H9 (cell line): ENCODE data around the gene AIF1. TPM values are rescaled to one million over a fixed set of nuclear protein-coding genes. Genes with fewer than 3 reads are reported as not detected.

Source experiments
- DNase-seq: peaks from one replicate; pipeline ENCODE4 v3.0.0-alpha.2; 2017
- H2AFZ ChIP-seq: one replicate; pipeline ENCODE4 v1.6.1; 2013; ENCODE audit warnings: mild to moderate bottlenecking, low read length, control low read depth, moderate library complexity
- H2AK5ac ChIP-seq: 2 replicates; pipeline ENCODE4 v1.6.1; 2013; ENCODE audit warnings: low read length, control low read depth, mixed read lengths; ENCODE audit not compliant: insufficient read length
- H2BK120ac ChIP-seq: one replicate; pipeline ENCODE4 v1.6.1; 2013; ENCODE audit warnings: low read depth, mild to moderate bottlenecking, low read length, control low read depth, inconsistent platforms; ENCODE audit not compliant: poor library complexity, severe bottlenecking
- H2BK12ac ChIP-seq: 2 replicates; pipeline ENCODE4 v1.6.1; 2013; ENCODE audit warnings: low read length, control low read depth, mixed read lengths, low read depth; ENCODE audit not compliant: insufficient read length
- H2BK15ac ChIP-seq: 2 replicates; pipeline ENCODE4 v1.6.1; 2013; ENCODE audit warnings: low read depth, low read length, control low read depth
- H2BK20ac ChIP-seq: one replicate; pipeline ENCODE4 v1.6.1; 2013; ENCODE audit warnings: low read depth, mild to moderate bottlenecking, low read length, control low read depth, inconsistent platforms; ENCODE audit not compliant: poor library complexity, severe bottlenecking
- H2BK5ac ChIP-seq: 2 replicates; pipeline ENCODE4 v1.6.1; 2013; ENCODE audit warnings: low read length, control low read depth, mixed read lengths; ENCODE audit not compliant: insufficient read length
- H3K14ac ChIP-seq: 2 replicates; pipeline ENCODE4 v1.6.1; 2013; ENCODE audit warnings: low read length, control low read depth; ENCODE audit not compliant: insufficient read depth
- H3K18ac ChIP-seq: 2 replicates; pipeline ENCODE4 v1.6.1; 2013; ENCODE audit warnings: low read depth, mild to moderate bottlenecking, mixed read lengths, low read length, control low read depth; ENCODE audit not compliant: insufficient read length
- H3K23ac ChIP-seq: 2 replicates; pipeline ENCODE4 v1.6.1; 2013; ENCODE audit warnings: low read length, control low read depth, mixed read lengths, low read depth; ENCODE audit not compliant: insufficient read length
- H3K23me2 ChIP-seq: 2 replicates; pipeline ENCODE4 v1.6.1; 2013; ENCODE audit warnings: low read depth, mild to moderate bottlenecking, mixed read lengths, low read length, control low read depth; ENCODE audit not compliant: insufficient read length, poor library complexity, severe bottlenecking
- H3K27ac ChIP-seq: 2 replicates; pipeline ENCODE4 v1.5.1; 2013; ENCODE audit warnings: low read length, control low read depth, mixed read lengths, low read depth; ENCODE audit not compliant: insufficient read length
- H3K27me3 ChIP-seq: 2 replicates; pipeline ENCODE4 v1.6.1; 2013; ENCODE audit warnings: low read length, control low read depth, inconsistent platforms; ENCODE audit not compliant: insufficient read depth
- H3K4ac ChIP-seq: 2 replicates; pipeline ENCODE4 v1.6.1; 2013; ENCODE audit warnings: low read depth, mild to moderate bottlenecking, control low read depth, inconsistent platforms, low read length, moderate library complexity
- H3K4me1 ChIP-seq: 2 replicates; pipeline ENCODE4 v1.6.1; 2013; ENCODE audit warnings: low read length, control low read depth, inconsistent platforms; ENCODE audit not compliant: insufficient read depth
- H3K4me2 ChIP-seq: 2 replicates; pipeline ENCODE4 v1.6.1; 2013; ENCODE audit warnings: low read length, control low read depth, mixed read lengths; ENCODE audit not compliant: insufficient read length, insufficient read depth
- H3K56ac ChIP-seq: 2 replicates; pipeline ENCODE4 v1.6.1; 2013; ENCODE audit warnings: low read depth, mild to moderate bottlenecking, mixed read lengths, low read length, control low read depth; ENCODE audit not compliant: insufficient read length
- H3K79me1 ChIP-seq: 2 replicates; pipeline ENCODE4 v1.6.1; 2013; ENCODE audit warnings: low read depth, mild to moderate bottlenecking, moderate library complexity, low read length, control low read depth, inconsistent platforms; ENCODE audit not compliant: insufficient read depth, poor library complexity, severe bottlenecking
- H3K79me2 ChIP-seq: 2 replicates; pipeline ENCODE4 v1.6.1; 2013; ENCODE audit warnings: low read length, control low read depth, inconsistent platforms; ENCODE audit not compliant: insufficient read depth
- H3K9ac ChIP-seq: 2 replicates; pipeline ENCODE4 v1.6.1; 2013; ENCODE audit warnings: low read length, control low read depth, mixed read lengths; ENCODE audit not compliant: insufficient read length; ENCODE audit errors: extremely low read depth
- H3K9me3 ChIP-seq: one replicate; pipeline ENCODE4 v1.6.1; 2013; ENCODE audit warnings: low read depth, low read length, inconsistent platforms; ENCODE audit not compliant: control insufficient read depth
- H3T11ph ChIP-seq: one replicate; pipeline ENCODE4 v1.6.1; 2013; ENCODE audit warnings: mild to moderate bottlenecking, low read length, control low read depth, inconsistent platforms
- H4K20me1 ChIP-seq: one replicate; pipeline ENCODE4 v1.6.1; 2013; ENCODE audit not compliant: control insufficient read depth, insufficient read length, insufficient read depth
- H4K5ac ChIP-seq: 2 replicates; pipeline ENCODE4 v1.6.1; 2013; ENCODE audit warnings: low read depth, mild to moderate bottlenecking, mixed read lengths, low read length, control low read depth; ENCODE audit not compliant: insufficient read length
- H4K8ac ChIP-seq: replicated peaks from 2 replicates; pipeline ENCODE4 v1.6.1; 2013; ENCODE audit warnings: low read length, control low read depth, mixed read lengths, low read depth; ENCODE audit not compliant: insufficient read length
- H4K91ac ChIP-seq: 2 replicates; pipeline ENCODE4 v1.6.1; 2013; ENCODE audit warnings: low read depth, mild to moderate bottlenecking, moderate library complexity, mixed read lengths, low read length, control low read depth; ENCODE audit not compliant: insufficient read length
- H3K27ac Mint-ChIP-seq, 3 experiments: 2 replicates in 2 of 3; 3 replicates in 1 of 3; pipeline ENCODE4 v1.8.0; 2020 to 2021; ENCODE audit warnings: mixed read lengths in 3 of 3, mild to moderate bottlenecking in 1 of 3, moderate library complexity in 1 of 3
- H3K27me3 Mint-ChIP-seq: 2 replicates; pipeline ENCODE4 v1.8.0; 2021; ENCODE audit warnings: low read depth, mild to moderate bottlenecking, moderate library complexity, mixed read lengths
- H3K36me3 Mint-ChIP-seq, 3 experiments: 2 replicates in 2 of 3; 3 replicates in 1 of 3; pipeline ENCODE4 v1.8.0; 2020 to 2021; ENCODE audit warnings: low read depth in 3 of 3, mixed read lengths in 3 of 3; ENCODE audit not compliant: insufficient read depth in 1 of 3
- H3K4me1 Mint-ChIP-seq, 2 experiments: 2 replicates each; pipeline ENCODE4 v1.8.0; 2020; ENCODE audit warnings: mixed read lengths in 2 of 2
- H3K4me3 Mint-ChIP-seq, 2 experiments: 2 replicates in 1 of 2; 3 replicates in 1 of 2; pipeline ENCODE4 v1.8.0; 2020 to 2021; ENCODE audit warnings: mild to moderate bottlenecking in 2 of 2, mixed read lengths in 2 of 2, moderate library complexity in 1 of 2
- H3K9me3 Mint-ChIP-seq, 2 experiments: 2 replicates in 1 of 2; 3 replicates in 1 of 2; pipeline ENCODE4 v1.8.0; 2020; ENCODE audit warnings: mild to moderate bottlenecking in 2 of 2, mixed read lengths in 2 of 2, moderate library complexity in 1 of 2
- CTCF ChIP-seq: fragments of 200-600 bp; sonication (generic); conservative IDR thresholded peaks from 3 replicates; pipeline ENCODE4 v1.8.0; 2021; ENCODE audit warnings: antibody characterized with exemption, mild to moderate bottlenecking
- WGBS: extraction: QIAGEN DNeasy Blood & Tissue Kit; methylation state at CpG from one replicate; pipeline ENCODE4 v1.1.7; 2013; ENCODE audit warnings: missing lambda C conversion rate, low lambda C conversion rate, mixed read lengths; ENCODE audit not compliant: insufficient read length; ENCODE audit errors: extremely low coverage; 5-methylcytosine and 5-hydroxymethylcytosine counted together
- total RNA-seq: library from RNA; stranded (reverse); gene quantifications from 2 replicates; pipeline ENCODE4 v1.2.1, GENCODE V29; 2021

Gene AIF1
- total RNA-seq, 1 experiment from 2014 or later = 4.2 TPM

GRCh38 chr6:31577579-31577966, 37.5 kb upstream of the AIF1 start:
- Histone ChIP-seq H2BK15ac (no peak overlapping the region), H3K56ac (no peak overlapping the region), H3K4me1 (peaks cover 2% of the 10 kb centered on the region; the same call in 1 of the 2 replicates), H3K9me3 (no peaks in the 10 kb centered on the region), H4K20me1 (no peaks in the 10 kb centered on the region), H2BK120ac (no peak overlapping the region), H3K23me2 (peaks cover 11% of the 10 kb centered on the region), H2AFZ (no peak overlapping the region), H3K79me1 (no peaks in the 10 kb centered on the region), H3T11ph (no peak overlapping the region), H4K5ac (no peak overlapping the region), H3K14ac (no peak overlapping the region), H2BK12ac (no peak overlapping the region), H3K27ac (no peak overlapping the region), H3K18ac (no peak overlapping the region), H3K23ac (no peak overlapping the region), H2AK5ac (no peak overlapping the region), H4K8ac (no peak overlapping the region), H2BK20ac (no peak overlapping the region), H3K9ac (no peak overlapping the region), H4K91ac (no peak overlapping the region), H3K79me2 (no peaks in the 10 kb centered on the region), H3K4ac (no peak overlapping the region), H2BK5ac (no peak overlapping the region), H3K4me2 (no peak overlapping the region), H3K27me3 (no peaks in the 10 kb centered on the region)
- DNase-seq = no peak
- H3K36me3 Mint-ChIP-seq = no peaks in the 10 kb centered on the region
- WGBS = no CpG with 5 or more reads among the region's 3 CpGs
- H3K4me1 Mint-ChIP-seq = peaks cover 37 to 41% of the 10 kb centered on the region in 2 experiments
- H3K27ac Mint-ChIP-seq = no peak overlapping the region
- no peak for TF ChIP-seq CTCF
- H3K4me3 Mint-ChIP-seq = no peak overlapping the region
- peaks cover 47% of the 10 kb centered on the region for H3K27me3 Mint-ChIP-seq
- no peaks in the 10 kb centered on the region; a peak in 2 of 5 replicates for H3K9me3 Mint-ChIP-seq
